ENCODE data around the gene PTPRR.

PTPRR gene, protein sequence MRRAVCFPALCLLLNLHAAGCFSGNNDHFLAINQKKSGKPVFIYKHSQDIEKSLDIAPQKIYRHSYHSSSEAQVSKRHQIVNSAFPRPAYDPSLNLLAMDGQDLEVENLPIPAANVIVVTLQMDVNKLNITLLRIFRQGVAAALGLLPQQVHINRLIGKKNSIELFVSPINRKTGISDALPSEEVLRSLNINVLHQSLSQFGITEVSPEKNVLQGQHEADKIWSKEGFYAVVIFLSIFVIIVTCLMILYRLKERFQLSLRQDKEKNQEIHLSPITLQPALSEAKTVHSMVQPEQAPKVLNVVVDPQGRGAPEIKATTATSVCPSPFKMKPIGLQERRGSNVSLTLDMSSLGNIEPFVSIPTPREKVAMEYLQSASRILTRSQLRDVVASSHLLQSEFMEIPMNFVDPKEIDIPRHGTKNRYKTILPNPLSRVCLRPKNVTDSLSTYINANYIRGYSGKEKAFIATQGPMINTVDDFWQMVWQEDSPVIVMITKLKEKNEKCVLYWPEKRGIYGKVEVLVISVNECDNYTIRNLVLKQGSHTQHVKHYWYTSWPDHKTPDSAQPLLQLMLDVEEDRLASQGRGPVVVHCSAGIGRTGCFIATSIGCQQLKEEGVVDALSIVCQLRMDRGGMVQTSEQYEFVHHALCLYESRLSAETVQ

DNA sequence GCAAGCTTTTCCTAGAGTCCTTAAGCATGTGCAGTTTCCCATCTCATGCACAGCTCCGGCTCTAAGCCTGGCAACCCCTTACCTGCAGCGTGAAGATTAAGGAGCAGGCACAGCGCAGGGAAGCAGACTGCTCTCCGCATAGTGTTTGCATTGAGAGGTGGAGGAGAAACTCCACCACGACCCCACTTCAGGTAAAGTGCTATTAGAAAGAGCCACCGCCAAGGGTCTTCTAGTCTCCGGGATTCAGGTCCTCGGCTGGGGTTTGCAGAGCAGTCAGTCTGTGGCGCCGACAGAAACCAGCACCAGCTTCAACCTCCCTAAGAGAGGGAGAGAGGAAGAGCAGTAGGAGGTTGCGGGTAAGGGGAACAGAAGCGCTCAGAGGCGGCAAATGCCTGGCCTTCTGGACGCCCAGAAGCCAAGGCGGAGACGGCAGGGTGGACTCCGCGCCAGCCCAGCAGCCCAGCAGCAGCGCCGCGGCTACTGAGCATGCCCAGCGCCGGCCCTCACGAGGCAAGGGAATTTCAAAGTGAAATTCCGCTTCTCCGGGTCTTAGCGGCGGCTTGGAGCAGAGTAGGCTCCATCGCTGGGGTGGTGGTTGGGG is at the start of gene PTPRR:
TSS of gene PTPRR (minus strand) at position 488 of the 601 bp plus-strand sequence. CDS start at position 140, 348 bp downstream.
- no peak for DNase-seq

DNA sequence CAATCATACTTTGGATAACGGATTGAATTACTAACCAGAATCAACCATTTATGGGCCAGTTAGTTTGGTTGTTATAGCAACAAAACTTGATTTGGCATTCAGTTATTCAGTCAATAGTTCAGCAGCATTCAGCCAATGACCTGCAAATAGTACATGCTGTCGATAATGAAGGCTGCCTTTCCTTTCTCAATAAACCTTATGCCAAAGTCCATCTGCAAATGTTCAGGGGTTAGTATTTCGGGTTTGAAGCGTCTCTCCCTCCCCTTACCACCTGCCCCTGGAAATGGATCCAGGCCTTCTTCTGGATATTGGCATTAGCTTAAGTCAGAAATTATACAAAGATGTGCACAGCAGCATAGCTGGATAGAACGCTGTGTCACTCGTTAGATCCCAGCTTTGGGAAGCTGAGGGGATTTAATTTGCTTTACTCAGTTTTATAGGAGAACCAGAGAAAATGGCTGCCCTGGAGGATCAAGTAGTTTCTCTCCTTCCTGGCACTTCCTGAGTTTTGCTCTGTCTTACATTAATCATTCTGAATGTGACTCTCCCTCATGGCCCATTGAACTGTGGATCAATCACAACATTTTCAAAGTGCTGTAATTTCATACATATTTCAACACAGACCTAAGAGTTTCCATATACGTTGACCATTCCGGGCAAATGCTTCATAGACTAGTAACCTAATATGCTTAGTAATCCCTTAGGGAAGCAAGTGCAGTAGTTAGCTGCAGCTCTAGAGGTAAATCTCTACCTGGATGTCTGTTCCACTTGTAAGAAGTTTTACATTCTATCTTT is 46.7 kb upstream of the PTPRR start:
- DNase-seq: peak; percentile 71

DNA sequence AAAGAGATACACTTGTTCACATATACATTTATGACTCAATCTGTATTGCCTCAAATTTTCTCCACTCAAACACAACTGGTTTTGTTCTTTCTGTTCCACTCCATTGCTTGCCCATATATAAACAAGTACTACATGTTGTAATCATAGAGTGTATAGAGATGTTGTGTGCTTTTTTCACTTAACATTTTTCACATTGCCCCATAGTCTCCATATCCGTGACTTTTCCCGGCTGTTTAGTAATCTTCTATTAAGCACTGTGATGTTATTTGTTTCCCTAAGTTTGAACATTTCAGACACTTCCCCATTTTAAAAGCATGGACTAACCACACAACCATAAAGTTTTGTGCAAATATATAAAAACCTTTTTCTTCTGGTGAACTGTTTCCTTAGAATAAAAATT is 45.5 kb upstream of the PTPRR start:
- DNase-seq: no peak

DNA sequence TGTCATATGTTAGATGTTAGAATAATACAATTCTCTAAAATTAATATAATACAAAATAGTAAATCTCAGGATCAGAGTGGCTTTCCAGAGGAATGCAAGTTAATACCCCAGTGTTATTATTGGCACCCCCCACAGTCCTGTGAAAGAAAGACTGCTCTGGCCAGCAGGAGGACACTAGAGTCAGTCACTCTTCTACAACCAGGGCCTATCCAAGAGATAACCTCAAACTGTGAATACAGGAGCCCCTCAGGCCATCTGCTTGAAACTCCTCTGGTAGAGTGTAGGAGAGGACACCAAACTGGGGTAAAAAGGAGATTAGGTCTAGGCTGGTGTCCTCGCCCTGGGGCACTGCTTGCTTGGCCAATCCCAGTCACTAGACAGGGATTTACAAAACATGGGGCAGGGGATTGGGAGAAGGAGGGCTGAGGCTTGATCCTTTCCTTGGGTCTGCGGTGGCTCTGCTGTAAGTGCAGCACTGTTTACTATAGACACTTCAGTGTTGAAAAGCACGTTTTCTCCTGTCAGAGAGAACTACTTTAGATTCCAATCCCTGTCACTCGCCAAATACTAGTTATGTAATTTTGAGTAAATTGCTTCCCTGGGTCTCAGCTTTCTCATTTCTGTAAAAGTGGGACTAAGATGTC is 44.5 kb upstream of the PTPRR start:
- no peak for DNase-seq

DNA sequence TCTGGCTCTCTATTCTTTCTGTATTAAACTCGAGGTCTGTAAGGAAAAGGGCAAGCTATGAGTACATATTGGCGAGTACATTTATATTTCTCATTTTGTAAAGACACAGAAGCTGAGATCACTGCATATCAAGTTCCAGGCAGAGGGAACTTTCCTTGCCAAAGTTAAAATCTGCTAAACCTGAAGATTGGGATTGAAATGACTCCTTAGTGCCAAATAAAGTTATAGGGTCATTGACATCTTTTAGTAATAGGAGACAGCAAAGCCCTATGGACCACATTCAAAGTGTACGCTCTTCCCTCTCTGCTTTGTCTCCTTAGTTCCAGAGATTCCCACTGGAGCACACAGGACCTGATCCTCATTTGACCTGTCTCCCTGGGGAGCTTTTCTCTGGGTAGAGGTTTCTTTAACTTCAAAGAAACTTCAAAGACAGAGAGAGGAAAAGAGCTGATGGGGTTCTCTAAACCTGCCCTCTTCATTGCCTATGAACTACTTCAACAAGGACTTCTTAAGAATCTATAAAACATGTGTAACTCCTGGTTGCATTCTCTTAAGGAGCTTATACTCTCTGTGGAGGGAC is 42.6 kb upstream of the PTPRR start:
- no peak for DNase-seq

DNA sequence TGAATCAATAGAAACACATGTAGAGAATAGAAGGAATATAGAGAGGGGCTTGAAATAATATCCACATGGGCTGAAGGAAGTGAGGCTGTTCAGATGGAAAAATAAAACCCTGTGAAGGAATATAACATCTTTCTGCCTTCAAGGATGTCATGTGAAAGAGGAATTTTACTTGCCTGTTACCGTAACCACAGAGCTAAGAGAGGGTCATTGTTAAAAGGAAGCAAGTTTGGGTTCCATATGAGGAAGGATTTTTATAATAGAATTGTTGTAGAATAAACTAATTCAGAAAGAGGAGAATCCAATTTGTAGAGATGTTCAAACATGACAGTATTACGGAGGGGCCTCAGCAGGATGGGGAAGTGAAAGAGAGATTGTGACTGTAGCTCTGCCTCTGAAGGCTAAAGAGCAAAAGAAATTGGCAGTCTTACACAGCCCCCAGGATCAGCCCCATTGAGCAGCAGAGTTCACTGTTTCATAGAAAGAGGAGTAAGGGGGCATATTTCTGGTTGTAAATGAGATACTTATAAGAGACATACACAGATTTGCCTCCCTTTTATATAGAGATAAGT is 41.8 kb upstream of the PTPRR start:
- no peak for DNase-seq

DNA sequence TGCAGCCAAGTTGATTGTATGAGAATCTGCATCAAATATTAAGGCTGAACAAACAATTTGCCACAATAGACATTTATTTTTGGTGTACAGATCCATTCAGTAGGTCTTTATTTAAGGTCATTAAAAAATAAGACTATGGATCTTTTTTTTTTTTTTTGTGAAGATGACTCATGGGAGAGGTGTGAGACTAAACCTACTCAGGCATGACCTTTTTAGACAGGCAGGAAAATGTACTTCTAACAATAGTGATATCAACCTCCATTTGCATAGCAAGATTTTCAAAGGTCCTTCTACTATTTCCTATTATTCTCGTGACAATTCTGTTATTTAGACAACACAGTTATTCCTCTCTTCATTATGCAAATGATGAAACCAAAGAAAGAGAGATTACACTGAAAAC is 39.9 kb upstream of the PTPRR start:
- no peak for DNase-seq

DNA sequence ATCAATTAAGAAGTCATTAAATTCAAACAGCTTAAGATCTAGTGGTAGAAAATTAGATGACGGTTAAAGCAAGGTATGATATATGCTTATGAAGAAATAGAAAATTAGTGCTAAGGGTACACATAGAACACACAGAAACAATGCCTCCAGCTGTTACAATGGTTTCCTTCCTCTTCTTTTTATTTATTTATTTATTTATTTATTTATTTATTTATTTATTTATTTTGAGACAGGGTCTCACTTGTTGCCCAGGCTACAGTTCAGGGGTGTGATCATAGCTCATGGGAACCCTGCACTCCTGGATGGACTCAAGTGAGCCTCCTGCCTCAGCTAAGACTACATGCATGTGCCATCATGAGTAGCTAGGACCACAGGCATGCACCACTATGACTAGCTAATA is 34.9 kb upstream of the PTPRR start:
- no peak for DNase-seq

DNA sequence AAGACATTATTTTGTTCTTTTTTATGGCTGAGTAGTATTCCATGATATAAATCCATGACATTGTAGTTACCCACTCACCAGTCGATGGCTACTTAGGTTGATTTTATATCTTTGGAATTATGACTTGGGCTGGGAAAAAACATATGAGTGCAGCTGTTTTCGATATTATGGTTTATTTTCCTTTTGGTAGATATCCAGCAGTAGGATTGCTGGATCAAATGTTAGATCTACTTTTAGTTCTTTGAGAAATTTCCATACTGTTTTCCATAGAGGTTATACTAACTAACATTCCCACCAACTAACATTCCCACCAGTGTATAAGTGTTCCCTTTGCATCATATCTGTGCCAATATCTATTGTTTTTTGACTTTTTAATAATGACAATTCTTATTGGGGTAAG is 29.9 kb upstream of the PTPRR start:
- no peak for DNase-seq

DNA sequence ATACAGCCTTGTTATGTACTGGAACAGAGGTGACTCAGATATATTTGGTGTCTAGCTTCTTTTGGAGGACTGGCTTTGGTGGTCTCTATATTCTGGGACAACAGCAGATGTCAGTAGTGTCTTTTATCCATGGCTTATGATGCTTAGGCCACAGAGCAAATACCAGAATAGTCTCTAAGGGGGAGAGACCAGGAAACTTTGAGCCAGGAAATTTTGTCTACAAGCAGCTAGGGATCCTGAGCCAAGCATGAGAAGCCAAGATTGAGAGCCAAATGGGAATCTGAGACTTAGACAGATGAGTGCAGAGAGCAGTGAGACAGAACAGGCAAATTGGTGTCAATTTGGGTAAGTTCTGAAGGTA is 28.4 kb upstream of the PTPRR start:
- peak; percentile 47 for DNase-seq

DNA sequence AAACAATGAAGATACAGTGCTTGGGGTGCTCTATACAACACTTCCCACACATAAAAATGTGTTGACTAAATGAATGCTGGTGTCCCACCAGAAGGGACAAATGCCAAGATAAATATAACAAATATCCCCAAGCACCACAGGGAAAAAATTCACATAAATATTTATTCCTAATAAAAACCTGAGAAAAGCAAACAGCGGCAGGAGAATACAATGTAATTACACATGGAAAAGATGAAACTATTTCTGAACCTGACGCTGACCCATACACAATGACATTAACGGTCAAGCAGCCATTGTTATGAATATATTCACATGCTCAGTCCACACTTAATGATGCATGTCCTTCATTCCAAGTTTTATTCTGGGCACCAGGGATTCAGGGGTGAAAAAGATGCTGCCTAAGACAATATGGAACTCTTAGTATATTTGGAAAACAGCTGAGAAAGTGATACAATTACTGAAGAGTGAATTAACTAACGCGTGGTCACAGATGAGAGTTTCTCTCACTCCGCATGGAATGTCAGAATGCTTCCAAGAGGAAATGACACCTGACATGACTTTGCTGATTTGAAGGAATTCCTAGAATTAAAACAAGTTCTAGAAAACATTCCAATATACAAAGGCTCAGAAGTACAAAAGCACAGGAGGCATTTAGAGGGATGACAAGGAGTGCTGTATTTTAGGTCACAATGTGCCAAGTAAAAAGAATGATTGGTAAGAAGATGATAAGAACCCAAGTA is 27.9 kb upstream of the PTPRR start:
- DNase-seq: no peak

DNA sequence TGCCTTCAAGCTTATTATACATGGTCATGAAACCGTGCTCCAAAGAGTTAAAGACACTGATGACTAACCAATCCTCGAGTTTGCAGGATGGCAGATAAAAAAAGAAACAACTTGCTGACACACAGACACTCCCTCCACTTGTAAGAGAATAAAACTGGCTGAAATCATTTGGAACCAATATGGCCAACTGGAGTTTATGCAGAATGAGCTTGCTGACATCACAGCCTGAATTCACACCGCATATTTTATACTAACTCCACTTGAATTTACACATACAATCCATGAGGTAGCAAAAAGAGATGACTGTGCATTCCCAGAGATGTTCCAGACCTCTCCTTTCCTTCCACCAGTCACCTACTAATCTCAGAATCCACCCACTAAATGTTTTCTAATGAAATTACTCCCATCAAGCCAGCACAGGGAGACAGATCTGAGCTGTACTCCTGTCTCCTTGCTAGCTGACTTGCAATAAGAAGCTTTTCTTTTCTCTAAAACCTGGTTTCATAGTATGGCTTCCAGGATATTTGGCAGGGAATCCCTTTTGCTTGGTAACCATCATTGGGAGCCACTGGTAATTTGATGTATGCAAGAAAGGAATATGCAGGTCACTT is 15.8 kb upstream of the PTPRR start:
- no peak for DNase-seq

DNA sequence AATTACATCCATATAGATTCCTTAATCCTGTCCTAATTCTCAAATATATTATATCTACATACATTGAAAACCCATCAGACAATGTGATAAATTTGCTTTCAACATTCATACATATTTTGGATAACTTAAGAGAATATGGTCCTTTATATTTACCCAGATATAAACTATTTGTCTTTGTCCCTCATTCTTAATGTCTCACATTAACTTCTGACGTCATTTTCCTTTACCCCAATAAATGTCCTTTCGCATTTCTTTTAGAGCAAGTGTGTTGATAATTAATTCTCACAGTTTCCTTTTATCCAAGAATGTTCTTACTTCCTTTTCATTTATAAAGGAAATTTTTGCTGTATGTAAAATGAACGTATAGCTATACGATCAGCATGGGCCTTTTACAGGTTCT is 12.6 kb upstream of the PTPRR start:
- DNase-seq: no peak

DNA sequence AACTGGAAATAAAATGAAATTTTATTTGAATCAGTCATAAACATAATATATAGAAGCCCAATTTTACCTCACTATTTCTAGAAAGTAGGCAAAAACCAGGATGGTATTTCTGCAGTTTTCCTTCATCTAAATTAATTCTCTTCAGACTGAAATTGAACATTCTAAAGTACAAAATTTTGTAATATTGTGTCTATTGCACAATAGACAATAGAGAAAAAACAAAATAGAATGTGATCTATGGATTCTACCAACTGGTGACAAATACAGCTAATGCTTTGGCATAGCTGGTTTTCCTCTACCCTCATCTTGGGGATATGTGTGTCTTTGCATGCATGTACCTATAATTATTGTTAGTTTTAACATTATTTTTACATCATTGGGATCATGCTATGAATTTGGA is 8.5 kb upstream of the PTPRR start:
- DNase-seq: no peak

DNA sequence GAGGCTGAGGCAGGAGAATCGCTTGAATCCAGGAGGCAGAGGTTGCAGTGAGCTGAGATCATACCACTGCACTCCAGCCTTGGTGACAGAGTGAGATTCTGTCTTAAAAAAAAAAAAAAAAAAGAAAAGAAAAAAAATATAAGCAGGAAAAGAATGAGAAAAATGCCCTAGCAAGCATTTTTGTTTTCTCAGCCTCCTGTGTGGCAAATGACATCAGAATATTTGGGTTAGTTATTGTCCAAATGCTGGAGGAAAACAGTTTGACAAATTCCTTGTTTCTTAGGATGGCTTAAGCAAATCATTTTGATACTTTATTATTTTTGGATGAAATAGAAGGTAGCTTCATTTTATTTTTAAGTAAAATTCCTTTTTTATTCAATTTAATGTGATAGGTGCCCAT is 7.5 kb upstream of the PTPRR start:
- DNase-seq: no peak

DNA sequence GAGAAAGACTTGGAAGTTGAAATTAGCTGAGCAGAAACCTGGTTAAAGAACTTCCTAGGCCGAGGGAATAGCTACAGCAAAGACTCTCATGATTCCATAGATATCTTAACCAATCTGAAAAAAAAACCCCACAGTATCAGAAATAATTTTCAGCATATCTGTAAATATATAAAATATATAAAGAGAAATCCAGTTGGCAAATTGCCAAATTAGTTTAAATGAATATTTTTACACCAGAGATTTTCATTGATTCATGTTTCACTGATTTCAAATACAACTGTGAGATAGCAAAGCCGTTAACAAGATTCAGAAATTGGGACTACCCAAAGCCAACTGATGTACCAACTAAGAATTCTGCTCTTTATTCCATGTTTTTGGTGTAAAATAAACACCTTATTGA is 6.8 kb upstream of the PTPRR start:
- no peak for DNase-seq

DNA sequence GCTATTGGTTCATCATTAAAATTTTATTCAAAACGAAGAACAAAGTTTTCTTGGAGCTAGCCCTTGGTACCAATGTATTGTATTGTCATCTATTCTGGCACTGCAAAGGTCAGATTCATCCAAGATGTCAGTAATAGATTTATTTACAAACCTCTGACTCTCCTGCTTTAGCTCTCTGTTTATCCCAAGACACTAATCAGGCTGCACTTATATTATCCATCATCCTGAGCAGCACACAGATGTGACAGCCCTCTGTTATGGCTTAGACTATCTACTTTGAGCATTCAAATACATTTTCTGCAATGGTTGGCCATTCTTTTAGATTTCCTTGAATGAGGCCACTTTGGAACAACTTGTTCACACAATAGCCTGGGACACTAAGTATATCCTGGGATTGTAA is 5.0 kb upstream of the PTPRR start:
- no peak for DNase-seq

DNA sequence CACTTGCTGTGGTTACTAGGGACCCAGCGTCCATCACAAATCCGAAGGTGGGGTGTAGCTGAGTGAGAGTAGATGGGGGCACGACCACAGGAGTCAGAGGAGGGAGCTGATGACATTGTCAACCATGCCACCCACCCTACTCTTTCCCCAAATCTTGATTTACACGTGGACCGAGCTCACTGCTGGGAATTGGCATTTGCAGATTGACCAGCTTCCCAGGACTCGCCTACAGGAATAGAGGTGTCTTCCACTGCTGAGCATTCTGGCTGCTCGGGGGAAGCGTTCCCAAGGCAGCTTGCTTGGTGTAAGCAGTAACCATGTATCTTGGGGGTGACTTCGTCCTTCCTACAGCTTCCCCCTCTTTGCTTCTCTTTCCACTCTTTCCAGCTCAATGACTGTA is 353 bp upstream of the PTPRR start:
- DNase-seq: no peak

DNA sequence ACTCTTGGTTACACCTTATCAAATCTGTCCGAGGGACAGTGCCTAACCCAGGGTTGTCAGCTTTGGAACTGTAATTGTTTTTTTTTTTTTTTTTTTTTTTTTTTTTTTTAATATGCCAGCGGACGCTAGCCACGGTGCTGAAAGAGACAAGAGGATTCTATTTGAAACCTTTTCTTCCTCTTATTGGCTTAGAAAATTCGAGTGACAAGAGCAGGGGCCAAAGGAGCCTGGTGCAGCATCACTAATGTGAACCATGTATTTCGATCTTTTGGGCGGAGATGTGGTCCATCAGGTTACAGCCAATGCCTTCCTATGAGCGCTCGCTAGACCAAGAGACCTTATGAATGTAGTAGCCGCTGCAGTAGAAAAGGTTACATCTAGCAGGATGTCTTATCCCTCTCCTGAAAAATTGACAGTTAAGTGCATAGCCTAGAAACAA is 922 bp downstream of the PTPRR start:
- peak; percentile 14 for DNase-seq

DNA sequence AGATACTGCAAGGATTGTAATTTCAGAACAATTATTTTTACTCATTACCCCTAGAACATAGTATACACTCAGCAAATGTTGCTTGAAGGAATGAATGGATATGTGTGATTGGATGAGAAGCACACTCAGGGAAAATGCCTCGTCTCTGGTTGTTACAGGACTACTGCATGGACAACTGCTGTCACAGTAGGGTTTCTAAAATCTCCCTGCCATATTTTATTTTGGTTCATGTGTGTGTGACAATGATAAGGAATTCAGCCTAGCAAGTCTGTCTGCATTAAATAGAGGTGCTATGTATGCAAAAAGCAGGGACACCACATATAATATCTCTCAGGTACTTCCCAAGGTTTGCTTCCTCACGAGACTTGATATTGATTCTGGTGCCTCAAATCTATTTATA is 1.4 kb downstream of the PTPRR start:
- DNase-seq: no peak

DNA sequence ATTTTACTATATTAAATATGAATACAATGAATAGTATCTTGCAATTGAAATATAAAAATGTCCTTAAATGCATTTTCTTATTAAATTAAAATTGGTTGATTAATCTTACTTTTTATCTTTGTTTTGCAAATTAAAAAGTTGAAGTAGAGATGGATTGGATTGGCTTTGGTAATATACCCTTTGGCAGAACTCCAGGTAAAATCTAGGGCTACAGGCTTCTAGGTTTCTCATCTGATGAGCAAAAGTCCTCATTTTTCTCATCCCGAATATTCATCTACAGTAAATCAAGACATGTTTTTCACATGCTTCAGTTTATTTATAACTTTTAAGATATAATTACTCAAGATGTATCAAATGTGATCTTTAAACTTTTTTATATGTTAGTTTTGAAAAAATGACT is 2.2 kb downstream of the PTPRR start:
- DNase-seq: no peak

All from fibroblast of upper back skin (primary cell).